Measurements from ENCODE around the gene CHCHD3.

DNA sequence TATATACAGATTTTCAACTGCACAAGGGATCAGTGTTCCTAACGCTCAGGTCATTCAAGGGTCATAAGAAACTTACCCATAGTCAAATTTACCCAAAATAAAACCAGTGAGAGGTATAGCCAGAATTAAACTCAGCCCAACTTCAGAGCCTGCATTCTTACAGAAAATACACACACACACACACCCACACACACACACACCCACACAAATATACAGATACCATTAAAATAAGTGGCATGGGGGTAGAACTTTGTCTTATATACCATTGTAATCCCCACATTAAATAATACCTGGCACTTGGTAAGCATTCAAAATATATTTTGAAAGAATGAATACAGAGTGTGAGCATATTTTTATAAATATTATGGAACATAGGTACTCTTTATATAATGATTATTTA is 93.8 kb downstream of the CHCHD3 start:
- TF ChIP-seq RAD21 (IDR thresholded peaks at IDR 0.05) = no peak
- no peak for TF ChIP-seq REST (IDR thresholded peaks at IDR 0.05)
- TF ChIP-seq CTCF (IDR thresholded peaks at IDR 0.05; ENCODE audit: low read depth, low read length, missing input control) = no peak
- no peak for TF ChIP-seq SP1 (IDR thresholded peaks at IDR 0.05)
- no peak for TF ChIP-seq EGR1 (IDR thresholded peaks at IDR 0.05; ENCODE audit: low read depth in 2 of 2)
- no peak for TF ChIP-seq FOXA2 (IDR thresholded peaks at IDR 0.05)
- no peak for TF ChIP-seq YY1 (IDR thresholded peaks at IDR 0.05)
- TF ChIP-seq NR2F2 (IDR thresholded peaks at IDR 0.05) = no peak

Data from liver (tissue), 3 donors.